ENCODE data around the gene CNGA3. TPM values are rescaled to one million over a fixed set of nuclear protein-coding genes. Genes with fewer than 3 reads are reported as not detected.

The CNGA3 gene
- total RNA-seq, 1 experiment from 2014 or later: not detected

DNA sequence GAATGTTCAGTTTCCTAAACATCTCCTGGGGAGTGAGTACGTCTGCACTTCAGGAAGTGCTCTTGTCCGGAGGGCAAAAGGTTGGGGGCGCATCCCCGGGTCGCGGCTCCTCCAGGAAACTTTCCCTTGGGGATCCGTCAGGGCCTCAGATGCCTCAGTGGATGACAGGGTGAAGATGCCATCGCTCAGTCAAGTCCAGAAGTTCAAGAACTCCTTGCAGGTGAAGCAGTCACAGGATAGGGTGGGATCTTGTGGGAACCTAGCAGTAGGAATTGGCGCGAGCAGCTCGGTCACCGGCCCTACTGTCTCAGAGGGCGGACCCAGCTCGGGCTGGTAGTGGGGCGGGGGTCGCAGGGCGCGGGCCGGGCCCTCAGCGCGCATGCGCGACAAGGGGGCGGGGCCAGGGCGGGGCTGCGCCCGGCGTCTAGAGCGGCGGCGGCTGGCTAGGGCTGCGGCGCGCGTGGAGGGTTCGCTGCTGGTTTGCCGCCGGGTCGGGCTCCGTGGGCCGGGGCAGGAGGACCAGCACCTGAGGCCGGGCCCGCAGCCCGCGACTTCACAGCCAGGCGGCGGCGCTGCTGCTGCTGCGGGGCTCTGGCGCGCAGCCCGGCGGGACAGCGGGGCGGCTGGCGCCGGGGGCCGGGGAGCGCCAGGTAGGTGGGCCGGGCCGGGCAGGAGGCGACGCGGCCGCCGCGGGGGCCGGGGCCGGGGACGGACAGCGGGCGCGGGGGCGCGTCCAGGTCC lies 98.3 kb downstream of the CNGA3 start, which contains the start of gene INPP4A:
Gene INPP4A, plus strand, starts transcription at position 423 of the 741 bp plus-strand sequence. CDS start 75,191 bp downstream, outside the sequence.
- Histone ChIP-seq H2BK5ac (ENCODE audit: insufficient read length, low read length) (no peak within 1 kb of the TSS), H4K5ac (ENCODE audit: insufficient read length, low read depth, low read length) (no peak within 1 kb of the TSS), H3K4me2 (ENCODE audit: insufficient read depth, insufficient read length, low read length) (peak within 1 kb of the TSS; percentile 90), H3K9me3 (ENCODE audit: control insufficient read depth, low read depth, low read length) (no peaks in the 10 kb centered on the region), H3K18ac (ENCODE audit: insufficient read length, low read depth, low read length) (no peak within 1 kb of the TSS), H2BK20ac (ENCODE audit: low read depth, low read length, poor library complexity, severe bottlenecking) (no peak within 1 kb of the TSS), H3K56ac (ENCODE audit: insufficient read length, low read depth, low read length) (no peak within 1 kb of the TSS), H3K27ac (ENCODE audit: insufficient read length, low read depth, low read length) (no peak within 1 kb of the TSS), H3T11ph (ENCODE audit: low read length) (no peak within 1 kb of the TSS), H3K4me1 (ENCODE audit: insufficient read depth, low read length) (peaks cover 5% of the 10 kb centered on the region), H2AK5ac (ENCODE audit: insufficient read length, low read length) (no peak within 1 kb of the TSS), H3K79me2 (ENCODE audit: insufficient read depth, low read length) (peaks cover 14% of the 10 kb centered on the region; the same call in 1 of the 2 replicates), H3K14ac (ENCODE audit: insufficient read depth, low read length) (no peak within 1 kb of the TSS), H3K27me3 (ENCODE audit: insufficient read depth, low read length) (no peaks in the 10 kb centered on the region), H3K9ac (ENCODE audit: extremely low read depth, insufficient read length, low read length) (peak within 1 kb of the TSS; percentile 49), H4K20me1 (ENCODE audit: control insufficient read depth, insufficient read depth, insufficient read length) (no peaks in the 10 kb centered on the region), H4K8ac (replicated peaks; ENCODE audit: insufficient read length, low read depth, low read length) (no peak within 1 kb of the TSS), H3K23me2 (ENCODE audit: insufficient read length, low read depth, low read length, poor library complexity, severe bottlenecking) (peaks cover 8% of the 10 kb centered on the region), H3K23ac (ENCODE audit: insufficient read length, low read depth, low read length) (no peak within 1 kb of the TSS), H3K4ac (ENCODE audit: low read depth, low read length) (no peak within 1 kb of the TSS), H2AFZ (ENCODE audit: low read length) (peak within 1 kb of the TSS; percentile 79), H4K91ac (ENCODE audit: insufficient read length, low read depth, low read length) (no peak within 1 kb of the TSS), H3K79me1 (ENCODE audit: insufficient read depth, low read depth, low read length, poor library complexity, severe bottlenecking) (peaks cover 3% of the 10 kb centered on the region), H2BK15ac (ENCODE audit: low read depth, low read length) (no peak within 1 kb of the TSS), H2BK12ac (ENCODE audit: insufficient read length, low read depth, low read length) (no peak within 1 kb of the TSS), H2BK120ac (ENCODE audit: low read depth, low read length, poor library complexity, severe bottlenecking) (no peak within 1 kb of the TSS)
- no peak; the same call in 2 of the 3 replicates for TF ChIP-seq CTCF (conservative IDR thresholded peaks at IDR 0.05)
- no CpG with 5 or more reads among the region's 75 CpGs for WGBS (ENCODE audit: extremely low coverage, insufficient read length, low lambda C conversion rate)
- Mint-ChIP-seq H3K4me1 (peaks cover 62 to 64% of the 10 kb centered on the region in 2 experiments), H3K4me3 (peak within 1 kb of the TSS; percentile 82 to 93), H3K27ac (peak within 1 kb of the TSS; percentile 60 to 93 (median 87); a peak in 6 of 7 replicates), H3K9me3 (peaks cover 9 to 11% of the 10 kb centered on the region in 2 experiments), H3K27me3 (ENCODE audit: low read depth) (no peaks in the 10 kb centered on the region), H3K36me3 (ENCODE audit: insufficient read depth in 1 of 3, low read depth in 3 of 3) (peaks cover 1 to 9% (median 4%) of the 10 kb centered on the region in 3 experiments; a peak in 4 of 7 replicates)
- peak; percentile 86 for DNase-seq
